Osteocyte (in vitro differentiated cells): ENCODE data around the gene ESYT2. TPM values are rescaled to one million over a fixed set of nuclear protein-coding genes. Genes with fewer than 3 reads are reported as not detected.
"Not testable (repeated sequence)": the region's sequence is repeated elsewhere in the genome, so short reads cannot be mapped to it uniquely, and the experiment has no call there.

Experiments used
- DNase-seq: peaks from one replicate; pipeline ENCODE4 v3.0.0; 2021; ENCODE audit warnings: mixed read lengths; ENCODE audit not compliant: unreplicated experiment; ENCODE audit errors: extremely low spot score
- H3K27ac Mint-ChIP-seq: one replicate; pipeline ENCODE4 v1.8.0; 2021; ENCODE audit warnings: mild to moderate bottlenecking, mixed read lengths; ENCODE audit not compliant: unreplicated experiment
- H3K27me3 Mint-ChIP-seq: one replicate; pipeline ENCODE4 v1.8.0; 2021; ENCODE audit warnings: mixed read lengths; ENCODE audit not compliant: unreplicated experiment
- H3K36me3 Mint-ChIP-seq: one replicate; pipeline ENCODE4 v1.8.0; 2021; ENCODE audit warnings: mixed read lengths; ENCODE audit not compliant: unreplicated experiment
- H3K4me1 Mint-ChIP-seq: one replicate; pipeline ENCODE4 v1.8.0; 2021; ENCODE audit warnings: mixed read lengths; ENCODE audit not compliant: unreplicated experiment
- H3K4me3 Mint-ChIP-seq: one replicate; pipeline ENCODE4 v1.8.0; 2021; ENCODE audit warnings: mild to moderate bottlenecking, moderate library complexity, mixed read lengths; ENCODE audit not compliant: unreplicated experiment
- H3K9me3 Mint-ChIP-seq: one replicate; pipeline ENCODE4 v1.8.0; 2021; ENCODE audit warnings: mixed read lengths; ENCODE audit not compliant: unreplicated experiment
- total RNA-seq: library from RNA; stranded (reverse); gene quantifications from 2 replicates; pipeline ENCODE4 v1.2.1, GENCODE V29; 2021
- TF ChIP-seq, protein P1 (sequence below): fragments of 200-600 bp; sonication (generic); IDR thresholded peaks from 2 replicates; pipeline ENCODE4 v1.5.0; 2021; ENCODE audit warnings: antibody characterized with exemption, mild to moderate bottlenecking, moderate library complexity

ESYT2 gene
- total RNA-seq, 1 donor from 2014 or later: 146 TPM

DNA sequence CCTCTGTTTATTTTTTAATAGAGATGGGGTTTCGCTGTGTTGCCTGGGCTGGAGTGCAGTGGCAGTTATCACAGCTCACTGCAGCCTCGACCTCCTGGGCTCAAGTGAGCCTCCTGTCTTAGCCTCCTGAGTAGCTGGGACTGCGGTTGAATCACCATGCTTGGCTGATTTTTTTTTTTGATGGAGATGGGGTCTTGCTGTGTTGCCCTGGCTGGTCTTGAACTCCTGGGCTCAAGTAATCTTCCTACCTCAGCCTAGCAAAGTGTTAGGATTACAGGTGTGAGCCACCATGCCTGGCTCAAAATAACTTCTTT lies 35.2 kb upstream of the ESYT2 start:
- Mint-ChIP-seq H3K4me1 (peaks cover 15% of the 10 kb centered on the region), H3K27ac (peak overlapping the region; percentile 75), H3K4me3 (peak overlapping the region; percentile 74), H3K36me3 (no peaks in the 10 kb centered on the region), H3K9me3 (no peaks in the 10 kb centered on the region), H3K27me3 (no peaks in the 10 kb centered on the region)
- TF ChIP-seq, protein P1, sequence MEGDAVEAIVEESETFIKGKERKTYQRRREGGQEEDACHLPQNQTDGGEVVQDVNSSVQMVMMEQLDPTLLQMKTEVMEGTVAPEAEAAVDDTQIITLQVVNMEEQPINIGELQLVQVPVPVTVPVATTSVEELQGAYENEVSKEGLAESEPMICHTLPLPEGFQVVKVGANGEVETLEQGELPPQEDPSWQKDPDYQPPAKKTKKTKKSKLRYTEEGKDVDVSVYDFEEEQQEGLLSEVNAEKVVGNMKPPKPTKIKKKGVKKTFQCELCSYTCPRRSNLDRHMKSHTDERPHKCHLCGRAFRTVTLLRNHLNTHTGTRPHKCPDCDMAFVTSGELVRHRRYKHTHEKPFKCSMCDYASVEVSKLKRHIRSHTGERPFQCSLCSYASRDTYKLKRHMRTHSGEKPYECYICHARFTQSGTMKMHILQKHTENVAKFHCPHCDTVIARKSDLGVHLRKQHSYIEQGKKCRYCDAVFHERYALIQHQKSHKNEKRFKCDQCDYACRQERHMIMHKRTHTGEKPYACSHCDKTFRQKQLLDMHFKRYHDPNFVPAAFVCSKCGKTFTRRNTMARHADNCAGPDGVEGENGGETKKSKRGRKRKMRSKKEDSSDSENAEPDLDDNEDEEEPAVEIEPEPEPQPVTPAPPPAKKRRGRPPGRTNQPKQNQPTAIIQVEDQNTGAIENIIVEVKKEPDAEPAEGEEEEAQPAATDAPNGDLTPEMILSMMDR: no peak
- DNase-seq: no peak

DNA sequence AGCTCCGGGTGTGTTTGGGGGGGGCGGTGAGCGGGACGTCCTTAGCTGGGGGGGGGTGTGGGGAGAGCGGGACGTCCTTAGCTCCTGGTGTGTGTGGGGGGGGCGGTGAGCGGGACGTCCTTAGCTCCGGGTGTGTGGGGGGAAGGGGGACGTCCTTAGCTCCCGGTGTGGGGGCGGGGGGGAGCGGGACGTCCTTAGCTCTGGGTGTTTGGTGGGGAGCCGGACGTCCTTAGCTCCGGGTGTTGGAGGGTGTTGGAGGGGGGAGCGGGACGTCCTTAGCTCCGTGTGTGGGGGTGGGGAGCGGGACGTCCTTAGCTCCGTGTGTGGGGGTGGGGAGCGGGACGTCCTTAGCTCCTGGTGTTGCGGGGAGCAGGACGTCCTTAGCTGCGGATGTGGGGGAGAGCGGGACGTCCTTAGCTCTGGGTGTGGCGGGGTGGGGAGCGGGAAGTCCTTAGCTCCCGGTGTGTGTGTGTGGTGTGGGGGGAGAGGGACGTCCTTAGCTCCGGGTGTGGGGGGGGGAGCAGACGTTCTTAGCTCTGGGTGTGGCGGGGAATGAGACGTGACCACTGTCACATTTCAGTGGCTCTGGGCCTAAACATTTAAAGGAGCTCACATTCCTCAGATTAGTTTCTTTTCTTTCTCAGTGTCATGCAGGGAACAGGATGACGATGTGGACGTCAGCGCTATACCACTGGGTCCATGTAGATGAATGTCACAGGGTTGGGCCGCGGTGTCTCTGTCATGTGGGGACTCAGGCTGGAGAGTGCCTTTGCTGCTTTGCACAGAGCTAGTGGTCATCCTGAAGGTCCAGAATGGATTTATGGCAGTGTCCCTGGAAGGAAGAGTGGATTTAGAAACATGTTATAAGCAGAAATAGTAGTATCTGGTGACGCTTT lies 34.5 kb upstream of the ESYT2 start:
- no peaks in the 10 kb centered on the region for H3K9me3 Mint-ChIP-seq
- H3K27me3 Mint-ChIP-seq: no peaks in the 10 kb centered on the region
- H3K36me3 Mint-ChIP-seq: no peaks in the 10 kb centered on the region
- H3K27ac Mint-ChIP-seq: peak overlapping the region; percentile 83
- H3K4me1 Mint-ChIP-seq: peaks cover 20% of the 10 kb centered on the region
- TF ChIP-seq, protein P1: no peak
- no peak for DNase-seq
- H3K4me3 Mint-ChIP-seq: peak overlapping the region; percentile 74

DNA sequence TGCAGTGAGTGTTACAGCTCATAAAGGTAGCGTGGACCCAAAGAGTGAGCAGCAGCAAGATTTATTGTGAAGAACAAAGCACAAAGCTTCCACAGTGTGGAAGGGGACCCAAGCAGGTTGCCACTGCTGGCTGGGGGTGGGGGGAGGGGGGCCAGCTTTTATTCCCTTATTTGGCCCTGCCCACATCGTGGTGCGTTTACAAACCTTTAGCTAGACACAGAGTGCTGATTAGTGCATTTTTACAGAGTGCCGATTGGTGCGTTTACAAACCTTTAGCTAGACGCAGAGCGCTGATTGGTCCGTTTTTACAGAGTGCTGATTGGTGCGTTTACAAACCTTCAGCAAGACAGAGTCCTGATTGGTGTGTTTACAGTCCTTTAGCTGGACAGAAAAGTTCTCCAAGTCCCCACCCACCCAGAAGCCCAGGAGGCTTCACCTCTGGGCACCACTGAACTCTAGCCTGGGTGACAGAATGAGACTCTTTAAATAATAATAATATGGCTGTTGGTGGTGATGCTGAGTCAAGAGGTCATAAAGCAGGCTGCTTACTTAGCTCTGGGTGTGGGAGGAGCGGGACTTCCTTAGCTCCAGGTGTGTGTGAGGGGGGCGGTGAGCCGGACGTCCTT lies 33.8 kb upstream of the ESYT2 start:
- not testable (repeated sequence) for H3K36me3 Mint-ChIP-seq, H3K27me3 Mint-ChIP-seq, DNase-seq, H3K9me3 Mint-ChIP-seq
- peak overlapping the region; percentile 74 for H3K4me3 Mint-ChIP-seq
- H3K4me1 Mint-ChIP-seq: peaks cover 25% of the 10 kb centered on the region
- peak overlapping the region; percentile 83 for H3K27ac Mint-ChIP-seq

DNA sequence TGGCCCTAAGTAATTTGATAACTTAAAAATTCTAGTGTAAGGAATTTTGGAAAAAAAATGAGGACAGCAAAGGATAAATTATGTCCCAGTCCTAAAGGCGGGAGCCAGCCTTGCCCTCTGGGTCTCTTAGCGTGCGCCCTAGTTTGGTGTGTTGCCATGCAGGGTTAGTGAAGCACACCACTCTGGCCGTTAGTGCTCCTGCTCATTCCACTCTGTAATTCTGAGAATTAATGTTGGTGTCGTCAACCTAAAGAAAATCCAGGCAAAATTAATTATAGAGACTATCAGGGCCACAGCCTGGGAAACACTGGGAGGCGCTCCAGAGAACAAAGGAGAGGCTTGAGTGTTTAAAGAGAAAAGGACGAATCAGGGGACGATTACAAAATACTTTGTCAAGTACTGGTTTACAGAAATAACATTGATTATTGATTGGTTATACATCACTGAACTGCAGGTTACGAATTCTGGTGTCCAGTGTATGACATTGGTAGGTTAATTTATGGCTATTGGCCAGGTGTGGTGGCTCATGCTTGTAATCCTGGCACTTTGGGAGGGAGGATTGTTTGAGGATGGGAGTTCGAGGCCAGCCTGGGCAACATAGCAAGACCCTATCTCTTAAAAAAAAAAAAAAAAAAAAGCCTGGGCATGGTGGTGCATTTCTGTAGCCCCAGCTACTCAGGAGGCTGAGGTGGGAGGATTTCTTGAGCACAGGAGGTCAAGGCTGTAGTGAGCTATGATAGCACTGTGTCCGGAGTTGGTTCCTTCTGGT lies 32.8 kb upstream of the ESYT2 start:
- Mint-ChIP-seq H3K27me3 (no peaks in the 10 kb centered on the region), H3K4me3 (peak overlapping the region; percentile 29), H3K9me3 (no peaks in the 10 kb centered on the region), H3K36me3 (peaks cover 2% of the 10 kb centered on the region), H3K4me1 (peaks cover 29% of the 10 kb centered on the region), H3K27ac (peak overlapping the region; percentile 45)
- TF ChIP-seq, protein P1: no peak
- DNase-seq: no peak

DNA sequence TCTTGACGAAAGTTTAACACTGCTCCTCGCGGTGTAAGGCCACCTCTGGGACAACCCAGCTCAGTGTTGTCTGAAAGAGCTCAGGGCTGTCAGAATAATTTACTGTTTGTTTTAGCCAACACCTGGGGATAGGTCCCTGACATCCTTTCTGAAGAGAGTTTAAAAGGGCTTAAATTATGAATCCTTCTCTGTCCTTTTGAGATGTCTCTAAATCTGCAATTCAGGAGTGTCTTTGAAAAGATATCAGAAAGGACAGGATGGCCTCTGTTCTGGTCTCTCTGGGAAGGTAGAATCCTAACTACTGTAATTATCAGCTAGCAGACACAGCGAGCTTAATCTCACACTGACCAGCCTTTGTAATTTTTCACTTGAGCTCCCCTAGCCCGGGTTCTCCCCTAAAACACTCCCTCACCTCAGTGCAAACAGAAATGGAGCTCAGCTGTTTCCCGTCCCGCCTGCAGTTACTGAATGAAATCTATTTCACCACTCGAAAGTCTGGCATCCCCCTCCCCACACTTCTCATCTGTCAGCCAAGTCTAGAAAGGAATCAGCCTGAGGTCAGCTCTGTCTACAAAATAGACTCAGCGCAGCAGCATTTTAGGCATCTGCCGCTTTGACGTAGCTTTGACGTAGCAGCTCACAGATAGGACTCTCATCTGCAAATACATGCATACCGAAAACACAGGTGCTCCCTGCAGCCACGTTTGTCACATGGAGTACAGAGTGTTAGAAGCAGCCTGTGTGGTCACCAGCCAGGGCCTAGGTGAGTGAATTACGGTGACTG lies 31.9 kb upstream of the ESYT2 start:
- Mint-ChIP-seq H3K9me3 (no peaks in the 10 kb centered on the region), H3K27me3 (no peaks in the 10 kb centered on the region), H3K36me3 (peaks cover 2% of the 10 kb centered on the region), H3K4me3 (no peak overlapping the region), H3K27ac (no peak overlapping the region), H3K4me1 (peaks cover 30% of the 10 kb centered on the region)
- no peak for DNase-seq
- TF ChIP-seq, protein P1: no peak
